ENCODE data around the gene ZC3H13.

- TF ChIP-seq CTCF (conservative IDR thresholded peaks at IDR 0.05; ENCODE audit: low read length): no peak
- no peak for TF ChIP-seq EZH2phosphoT487 (IDR thresholded peaks at IDR 0.05; ENCODE audit: borderline replicate concordance)
Observed at GRCh38 chr13:46004491-46004890, 48.1 kb downstream of the ZC3H13 start.

All from Loucy (cell line).